Transverse colon (tissue), 4 donors: ENCODE measurements around the gene CTDNEP1.

Source experiments
- CTCF ChIP-seq, 5 experiments: fragments of 200-600 bp in 3 of 5; fragments of 450-650 bp in 2 of 5; sonication (generic) in 3 of 5; IDR thresholded peaks; 1 replicate in 2 of 5; 2 replicates in 3 of 5; pipeline ENCODE4 v1.5.1; 2016 to 2017; ENCODE audit warnings: antibody characterized with exemption in 5 of 5, inconsistent platforms in 3 of 5, mild to moderate bottlenecking in 2 of 5, moderate library complexity in 1 of 5
- EP300 ChIP-seq: sonication (generic); formaldehyde crosslinking; IDR thresholded peaks from one replicate; pipeline ENCODE4 v1.6.1; 2017; ENCODE audit warnings: antibody characterized with exemption, low read depth
- POLR2A ChIP-seq: fragments of 450-650 bp; IDR thresholded peaks from one replicate; pipeline ENCODE4 v1.6.1; 2016; ENCODE audit warnings: antibody characterized with exemption, mild to moderate bottlenecking, moderate library complexity
- POLR2AphosphoS5 ChIP-seq, 3 donors: sonication (generic); formaldehyde crosslinking; IDR thresholded peaks; one replicate each; pipeline ENCODE4 v1.6.1; 2016; ENCODE audit warnings: antibody characterized with exemption in 3 of 3

GRCh38 chr17:7237266-7237760 lies 14.2 kb downstream of the CTDNEP1 start:
- TF ChIP-seq POLR2A: no peak
- TF ChIP-seq CTCF (IDR thresholded peaks at IDR 0.05): no peak
- no peak for TF ChIP-seq POLR2AphosphoS5 (IDR thresholded peaks at IDR 0.05)
- no peak for TF ChIP-seq EP300
